K562 (cell line): ENCODE results near the gene RANGAP1. TPM values are rescaled to one million over a fixed set of nuclear protein-coding genes. Genes with fewer than 3 reads are reported as not detected.

Experiments used
- ATAC-seq: fragments of 200-7000 bp; cut with Tn5 transposase; 3 replicates; pipeline ENCODE4 v1.9.1; 2020; ENCODE audit warnings: moderate library complexity
- BruUV-seq: library from RNA; stranded (reverse); fragments of 400-500 nt; replicated peaks from 2 replicates; lab custom pipeline; 2021; lab: Mats Ljungman, UMichigan
- CTCF ChIA-PET: fragments of 300-600 bp; formaldehyde crosslinking; extraction: SDS; loops from one replicate; lab custom pipeline; 2021; ENCODE audit warnings: low intra/inter-chr PET ratio; lab: Yijun Ruan, JAX
- POLR2A ChIA-PET: fragments of 300-600, 350-650 bp; sonication (Branson Sonifier 250); formaldehyde crosslinking; extraction: SDS; loops from one replicate; lab custom pipeline; 2021; ENCODE audit warnings: antibody characterized with exemption, inconsistent platforms; lab: Yijun Ruan, JAX
- DNase-seq, 4 experiments: peaks; one replicate each; pipeline versions ENCODE4 v3.0.0 to v3.0.0-alpha.2; 2011 to 2018; ENCODE audit warnings: low spot score in 3 of 4, mixed read lengths in 3 of 4; ENCODE audit errors: extremely low read depth in 1 of 4
- FAIRE-seq: peaks from 2 replicates; lab custom pipeline; 2011; peaks lifted over from hg19 to GRCh38; lab: Jason Lieb, UNC
- H2AFZ ChIP-seq: 2 replicates; pipeline ENCODE4 v1.6.0; 2011; ENCODE audit warnings: low read depth, low read length, control low read depth, inconsistent platforms
- H3K27ac ChIP-seq: fragments of 200-600 bp; 3 replicates; pipeline ENCODE4 v1.8.0; 2011; ENCODE audit warnings: low read depth, mild to moderate bottlenecking, control low read depth, inconsistent platforms, low read length, moderate library complexity, mixed read lengths; ENCODE audit errors: extremely low read depth
- H3K27me3 ChIP-seq, 2 experiments: fragments of 300-600 bp in 1 of 2; 2 replicates in 1 of 2; 3 replicates in 1 of 2; pipeline versions ENCODE4 v1.6.0 to v1.8.0; 2011; ENCODE audit warnings: inconsistent platforms in 2 of 2, low read length in 2 of 2, mild to moderate bottlenecking in 1 of 2, mixed read lengths in 1 of 2, moderate library complexity in 1 of 2; ENCODE audit not compliant: control insufficient read depth in 2 of 2, insufficient read depth in 2 of 2
- H3K36me3 ChIP-seq: fragments of 300-600 bp; 3 replicates; pipeline ENCODE4 v1.8.0; 2011; ENCODE audit warnings: mild to moderate bottlenecking, low read length, inconsistent platforms; ENCODE audit not compliant: control insufficient read depth, insufficient read depth
- H3K4me1 ChIP-seq, 2 experiments: fragments of 200-600 bp in 1 of 2; replicated peaks in 1 of 2; 2 replicates in 1 of 2; 3 replicates in 1 of 2; pipeline versions ENCODE4 v1.5.1 to v1.8.0; 2011; ENCODE audit warnings: inconsistent platforms in 2 of 2, low read length in 2 of 2, mild to moderate bottlenecking in 1 of 2, mixed read lengths in 1 of 2, moderate library complexity in 1 of 2; ENCODE audit not compliant: control insufficient read depth in 2 of 2, insufficient read depth in 2 of 2
- H3K4me2 ChIP-seq: 2 replicates; pipeline ENCODE4 v1.6.1; 2011; ENCODE audit warnings: low read length, control low read depth, inconsistent platforms, mixed read lengths; ENCODE audit not compliant: insufficient read depth
- H3K4me3 ChIP-seq: fragments of 200-600 bp; sonication (generic), shearing (Covaris generic); 2 replicates; pipeline ENCODE4 v1.5.1; 2016; ENCODE audit warnings: control low read depth, inconsistent platforms
- H3K79me2 ChIP-seq: fragments of 200-600 bp; 3 replicates; pipeline ENCODE4 v1.8.0; 2011; ENCODE audit warnings: low read length, inconsistent platforms; ENCODE audit not compliant: control insufficient read depth, insufficient read depth
- H3K9ac ChIP-seq, 2 experiments: 2 replicates each; pipeline versions ENCODE4 v1.6.0 to v1.6.1; 2011; ENCODE audit warnings: low read depth in 2 of 2, low read length in 2 of 2, control low read depth in 1 of 2, inconsistent platforms in 1 of 2, mild to moderate bottlenecking in 1 of 2, mixed read lengths in 1 of 2; ENCODE audit not compliant: insufficient read depth in 1 of 2
- H3K9me1 ChIP-seq: one replicate; pipeline ENCODE4 v1.6.0; 2011; ENCODE audit warnings: inconsistent platforms, mild to moderate bottlenecking, low read length, moderate library complexity; ENCODE audit not compliant: control insufficient read depth, insufficient read depth
- H3K9me3 ChIP-seq: replicated peaks from 2 replicates; pipeline ENCODE4 v1.5.1; 2011; ENCODE audit warnings: low read depth, low read length, inconsistent platforms; ENCODE audit not compliant: control insufficient read depth, insufficient read depth
- H4K20me1 ChIP-seq: replicated peaks from 2 replicates; pipeline ENCODE4 v1.6.1; 2011; ENCODE audit warnings: low read length, inconsistent platforms, mixed read lengths; ENCODE audit not compliant: control insufficient read depth, insufficient read depth
- ARID3B ChIP-seq: fragments of 250-450 bp; sonication (Bioruptor Pico); IDR thresholded peaks from 2 replicates; pipeline ENCODE4 v1.4.0; 2020; ENCODE audit warnings: borderline replicate concordance
- ATF4 ChIP-seq: fragments of 450-650 bp; formaldehyde crosslinking; IDR thresholded peaks from 2 replicates; pipeline ENCODE4 v1.4.0; 2022; ENCODE audit warnings: mild to moderate bottlenecking, moderate library complexity
- MCM5 ChIP-seq: fragments of 450-650 bp; IDR thresholded peaks from 2 replicates; pipeline ENCODE4 v1.6.1; 2016; ENCODE audit warnings: low read depth
- NUFIP1 ChIP-seq: fragments of 450-650 bp; IDR thresholded peaks from 2 replicates; pipeline ENCODE4 v1.6.1; 2018; ENCODE audit not compliant: partially characterized antibody
- PHF8 ChIP-seq: fragments of 200-600 bp; sonication (generic); IDR thresholded peaks from 2 replicates; pipeline ENCODE4 v1.6.1; 2012; ENCODE audit warnings: mixed run types, mild to moderate bottlenecking, inconsistent platforms, low read length, moderate library complexity, borderline replicate concordance
- TEAD4 ChIP-seq, 2 experiments: sonication (generic) in 1 of 2; formaldehyde crosslinking in 1 of 2; IDR thresholded peaks; 2 replicates each; pipeline versions ENCODE4 v1.6.1 to v1.8.0; 2012 to 2022; ENCODE audit warnings: borderline replicate concordance in 1 of 2, inconsistent platforms in 1 of 2, low read length in 1 of 2, mild to moderate bottlenecking in 1 of 2, missing genetic modification reagents in 1 of 2
- ZNF217 ChIP-seq: sonication (generic); formaldehyde crosslinking; IDR thresholded peaks from 2 replicates; pipeline ENCODE4 v1.8.0; 2022; ENCODE audit warnings: mild to moderate bottlenecking, missing genetic modification reagents
- ZNF407 ChIP-seq: fragments of 450-650 bp; IDR thresholded peaks from 2 replicates; pipeline ENCODE4 v1.6.1; 2016; ENCODE audit warnings: low read depth
- ZNF740 ChIP-seq, 3 experiments: fragments of 200-800 bp in 1 of 3; sonication (Bioruptor generic) in 1 of 3; sonication (generic) in 1 of 3; formaldehyde crosslinking in 1 of 3; IDR thresholded peaks; 2 replicates each; pipeline versions ENCODE4 v1.6.1 to v1.8.0; 2016 to 2022; ENCODE audit warnings: mild to moderate bottlenecking in 2 of 3, missing compliant biosample characterization in 2 of 3, missing genetic modification characterization in 2 of 3, missing genetic modification reagents in 1 of 3
- WGBS: fragments of 100-300 bp; shearing (Covaris generic); methylation state at CpG from one replicate; pipeline ENCODE4 v1.1.6; 2016; ENCODE audit warnings: low coverage, mixed read lengths; ENCODE audit not compliant: insufficient coverage; ENCODE audit errors: missing lambda C conversion rate; 5-methylcytosine and 5-hydroxymethylcytosine counted together
- in situ Hi-C: fragments of 300-500 bp; cut with MboI; formaldehyde crosslinking; loops from 4 replicates; pipeline ENCODE4 v1.15.0; 2018; ENCODE audit warnings: inconsistent platforms, mixed read lengths
- intact Hi-C: fragments of 100-400 bp; cut with micrococcal nuclease; formaldehyde crosslinking; loops from 2 replicates; pipeline ENCODE4 v1.14.2; 2022
- polyA plus RNA-seq, 8 experiments: library from polyadenylated mRNA; depleted of rRNA in 4 of 8; stranded (reverse) in 5 of 8; unstranded in 3 of 8; fragments of >200 nt; fragmentation: Nextera tagmentation in 2 of 8; fragmentation: Illumina TruSeq in 1 of 8; extraction: Ambion mirVana in 2 of 8; extraction: Trizol in 1 of 8; gene quantifications; 2 replicates each; pipeline versions ENCODE4 v1.2.1 to v1.2.3, GENCODE V29; 2011 to 2014; ENCODE audit warnings: inconsistent platforms in 1 of 8, missing spikeins in 1 of 8
- total RNA-seq, 7 experiments: library from RNA; depleted of rRNA in 6 of 7; stranded (reverse); fragments of >200 nt in 6 of 7; fragmentation: Illumina TruSeq in 2 of 7; extraction: Trizol in 2 of 7; gene quantifications; 2 replicates each; pipeline versions ENCODE4 v1.2.1 to v1.2.3, GENCODE V29; 2011 to 2021; ENCODE audit warnings: low replicate concordance in 1 of 7

The RANGAP1 gene
- total and polyA plus RNA-seq, 9 of the 15 experiments (the other 6 are each of a cell fraction or from before 2014, with no cell fraction given): 2.1 to 104 (median 50.6) TPM

GRCh38 chr22:41223535-41223934, 62.5 kb downstream of the RANGAP1 start:
- DNase-seq: no peak
- BruUV-seq: no TSS peak
- in situ Hi-C loops: no loop called here
- ATAC-seq: no peak
- Histone ChIP-seq H2AFZ (no peak overlapping the region), H3K9ac (no peak overlapping the region), H3K36me3 (peaks cover 72% of the 10 kb centered on the region; the same call in 2 of the 3 replicates), H3K4me3 (no peak overlapping the region), H3K9me3 (no peaks in the 10 kb centered on the region), H3K4me1 (no peaks in the 10 kb centered on the region; a peak in 1 of 5 replicates), H3K9me1 (no peaks in the 10 kb centered on the region), H4K20me1 (no peaks in the 10 kb centered on the region), H3K27ac (no peak overlapping the region), H3K27me3 (no peaks in the 10 kb centered on the region), H3K4me2 (no peak overlapping the region), H3K79me2 (no peaks in the 10 kb centered on the region)
- 85% methylated on average over 3 of the region's 7 CpGs for WGBS
- CTCF ChIA-PET: no interaction called here
- no peak for FAIRE-seq
- POLR2A ChIA-PET: interaction anchor here (0.6 to 0.8 kb wide), 2 partner anchors 9 to 1750 kb away, joined by 4 read pairs; no protein-coding TSS in a partner anchor
- intact Hi-C loops: no loop called here
- TF ChIP-seq TEAD4 (IDR thresholded peaks at IDR 0.05; ENCODE audit: low read length): no peak
- TF ChIP-seq TEAD4 (CRISPR knock-in tag; IDR thresholded peaks at IDR 0.05; ENCODE audit: borderline replicate concordance): no peak
- no peak for TF ChIP-seq ZNF740 (CRISPR knock-in tag; IDR thresholded peaks at IDR 0.05)
- TF ChIP-seq ZNF740 (tag; IDR thresholded peaks at IDR 0.05): no peak
- no peak for TF ChIP-seq PHF8
- TF ChIP-seq ZNF217 (CRISPR knock-in tag): no peak
- no peak for TF ChIP-seq ZNF407
- TF ChIP-seq ARID3B: no peak
- TF ChIP-seq ATF4: no peak
- TF ChIP-seq MCM5: no peak
- no peak for TF ChIP-seq NUFIP1
